PC-9 (cell line): ENCODE data around the gene ELOA. TPM values are rescaled to one million over a fixed set of nuclear protein-coding genes. Genes with fewer than 3 reads are reported as not detected.

ENCODE experiments used
- BruUV-seq: library from RNA; stranded (reverse); fragments of 400-500 nt; replicated peaks from 2 replicates; lab custom pipeline; 2021; lab: Mats Ljungman, UMichigan
- CTCF ChIA-PET: fragments of 300-600 bp; sonication (Branson Sonifier 250); formaldehyde crosslinking; loops from one replicate; lab custom pipeline; 2022; ENCODE audit warnings: antibody characterized with exemption; lab: Charles Lee
- POLR2A ChIA-PET: fragments of 300-600 bp; sonication (Branson Sonifier 250); formaldehyde crosslinking; loops from one replicate; lab custom pipeline; 2022; ENCODE audit warnings: antibody characterized with exemption; ENCODE audit not compliant: unreplicated experiment; lab: Charles Lee
- DNase-seq, 2 experiments: peaks; one replicate each; pipeline versions ENCODE4 v3.0.0 to v3.0.0-alpha.2; 2015 to 2022; ENCODE audit warnings: mixed read lengths in 1 of 2
- H2AFZ ChIP-seq: fragments of 200-600 bp; sonication (generic); 2 replicates; pipeline ENCODE4 v1.8.1; 2017; ENCODE audit warnings: antibody characterized with exemption
- H3F3A ChIP-seq: fragments of 200-600 bp; sonication (generic); 2 replicates; pipeline ENCODE4 v1.8.1; 2017; ENCODE audit warnings: antibody characterized with exemption, mild to moderate bottlenecking, low read depth; ENCODE audit not compliant: insufficient read depth
- H3K27ac ChIP-seq: fragments of 200-600 bp; sonication (generic); 2 replicates; pipeline ENCODE4 v1.6.1; 2016; ENCODE audit warnings: mixed run types
- H3K27me3 ChIP-seq: fragments of 200-600 bp; sonication (generic); 2 replicates; pipeline ENCODE4 v1.6.1; 2016; ENCODE audit warnings: low read depth, mixed run types; ENCODE audit not compliant: insufficient read depth
- H3K36me3 ChIP-seq: fragments of 200-600 bp; sonication (generic); 2 replicates; pipeline ENCODE4 v1.6.1; 2016; ENCODE audit warnings: low read depth, mixed run types
- H3K4me1 ChIP-seq: fragments of 200-600 bp; sonication (generic); replicated peaks from 2 replicates; pipeline ENCODE4 v1.6.1; 2016; ENCODE audit warnings: mixed run types; ENCODE audit not compliant: insufficient read depth
- H3K4me2 ChIP-seq: fragments of 200-600 bp; sonication (generic); 2 replicates; pipeline ENCODE4 v1.6.1; 2017; ENCODE audit warnings: mixed run types
- H3K4me3 ChIP-seq: fragments of 200-600 bp; sonication (generic); 2 replicates; pipeline ENCODE4 v1.6.1; 2016; ENCODE audit warnings: mixed run types
- H3K79me2 ChIP-seq: fragments of 200-600 bp; sonication (generic); 2 replicates; pipeline ENCODE4 v1.6.1; 2017; ENCODE audit warnings: low read depth, mixed run types
- H3K9me2 ChIP-seq: fragments of 200-600 bp; sonication (generic); 2 replicates; pipeline ENCODE4 v1.8.1; 2017; ENCODE audit warnings: mild to moderate bottlenecking; ENCODE audit not compliant: insufficient read depth
- H3K9me3 ChIP-seq: fragments of 200-600 bp; sonication (generic); 2 replicates; pipeline ENCODE4 v1.8.1; 2016; ENCODE audit warnings: low read depth; ENCODE audit not compliant: insufficient read depth
- H4K20me1 ChIP-seq: fragments of 200-600 bp; sonication (generic); 2 replicates; pipeline ENCODE4 v1.8.1; 2017; ENCODE audit not compliant: insufficient read depth
- EZH2 ChIP-seq: fragments of 200-600 bp; sonication (generic); IDR thresholded peaks from 2 replicates; pipeline ENCODE4 v1.8.0; 2017; ENCODE audit warnings: antibody characterized with exemption, low read depth
- intact Hi-C: fragments of 100-400 bp; cut with micrococcal nuclease; formaldehyde crosslinking; loops from one replicate; pipeline ENCODE4 v1.10.0; 2022; ENCODE audit not compliant: unreplicated experiment
- total RNA-seq: library from RNA; stranded (reverse); gene quantifications from 2 replicates; pipeline ENCODE4 v1.2.3, GENCODE V29; 2021
- TF ChIP-seq, protein P1 (sequence below): fragments of 200-600 bp; sonication (generic); conservative IDR thresholded peaks from 2 replicates; pipeline ENCODE4 v1.6.1; 2017; ENCODE audit warnings: mixed run types, antibody characterized with exemption, mild to moderate bottlenecking, moderate library complexity

ELOA gene
- total RNA-seq, 1 experiment from 2014 or later, result 26.2 TPM

DNA sequence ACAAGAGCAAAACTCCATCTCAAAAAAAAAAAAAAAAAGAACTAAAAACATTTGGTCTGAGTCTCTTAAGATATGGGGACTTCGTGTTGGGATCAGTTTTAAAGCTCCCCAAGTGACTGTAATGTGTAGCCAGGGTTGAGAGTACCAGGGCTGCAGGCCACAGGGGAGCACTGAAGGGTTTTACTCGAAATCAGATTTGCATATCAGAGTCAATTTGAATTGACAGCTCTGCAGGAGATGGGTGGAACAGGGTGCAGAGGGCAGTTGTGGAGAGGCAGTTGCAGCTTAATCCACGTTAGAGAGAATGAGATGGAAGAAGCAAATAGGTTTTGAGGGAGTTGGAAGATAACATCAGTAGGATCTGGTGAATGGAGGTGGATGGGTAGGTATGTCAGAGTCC, 20.6 kb upstream of the ELOA start:
- POLR2A ChIA-PET, result no interaction called here
- Histone ChIP-seq H4K20me1 (no peaks in the 10 kb centered on the region), H3K4me2 (no peak overlapping the region), H3F3A (no peaks in the 10 kb centered on the region), H3K9me2 (no peaks in the 10 kb centered on the region), H3K9me3 (no peaks in the 10 kb centered on the region), H3K36me3 (no peaks in the 10 kb centered on the region), H3K79me2 (peaks cover 7% of the 10 kb centered on the region), H3K27ac (no peak overlapping the region), H3K4me3 (no peak overlapping the region), H3K4me1 (no peaks in the 10 kb centered on the region), H2AFZ (no peak overlapping the region), H3K27me3 (no peaks in the 10 kb centered on the region)
- intact Hi-C loops, result no loop called here
- TF ChIP-seq EZH2, result no peak
- TF ChIP-seq, protein P1, sequence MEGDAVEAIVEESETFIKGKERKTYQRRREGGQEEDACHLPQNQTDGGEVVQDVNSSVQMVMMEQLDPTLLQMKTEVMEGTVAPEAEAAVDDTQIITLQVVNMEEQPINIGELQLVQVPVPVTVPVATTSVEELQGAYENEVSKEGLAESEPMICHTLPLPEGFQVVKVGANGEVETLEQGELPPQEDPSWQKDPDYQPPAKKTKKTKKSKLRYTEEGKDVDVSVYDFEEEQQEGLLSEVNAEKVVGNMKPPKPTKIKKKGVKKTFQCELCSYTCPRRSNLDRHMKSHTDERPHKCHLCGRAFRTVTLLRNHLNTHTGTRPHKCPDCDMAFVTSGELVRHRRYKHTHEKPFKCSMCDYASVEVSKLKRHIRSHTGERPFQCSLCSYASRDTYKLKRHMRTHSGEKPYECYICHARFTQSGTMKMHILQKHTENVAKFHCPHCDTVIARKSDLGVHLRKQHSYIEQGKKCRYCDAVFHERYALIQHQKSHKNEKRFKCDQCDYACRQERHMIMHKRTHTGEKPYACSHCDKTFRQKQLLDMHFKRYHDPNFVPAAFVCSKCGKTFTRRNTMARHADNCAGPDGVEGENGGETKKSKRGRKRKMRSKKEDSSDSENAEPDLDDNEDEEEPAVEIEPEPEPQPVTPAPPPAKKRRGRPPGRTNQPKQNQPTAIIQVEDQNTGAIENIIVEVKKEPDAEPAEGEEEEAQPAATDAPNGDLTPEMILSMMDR, result no peak
- DNase-seq, result no peak
- BruUV-seq, result no TSS peak
- CTCF ChIA-PET, result interaction anchor here (0.6 kb wide), 1 partner anchor 185 kb away, joined by 3 read pairs; no protein-coding TSS in a partner anchor

DNA sequence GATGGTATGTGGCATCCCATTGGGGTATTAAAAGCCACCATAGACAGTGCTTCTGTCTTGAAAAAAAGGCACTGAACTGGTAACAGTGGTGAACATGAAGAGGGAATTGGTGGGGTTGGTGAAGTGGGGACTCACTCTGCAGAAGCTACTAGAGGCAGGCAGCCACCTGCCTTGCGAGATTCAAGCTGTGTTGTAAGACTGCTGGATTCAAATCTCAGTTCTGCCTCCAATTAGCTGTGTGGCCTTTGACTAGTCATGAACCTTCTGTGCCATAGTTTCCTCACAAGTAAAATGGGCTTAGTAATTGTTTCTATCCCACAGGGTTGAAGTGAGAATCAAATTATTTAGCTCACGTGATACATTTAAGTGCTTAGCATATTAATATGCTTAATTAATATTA, 16.6 kb upstream of the ELOA start:
- Histone ChIP-seq H3K9me3 (no peaks in the 10 kb centered on the region), H3K36me3 (no peaks in the 10 kb centered on the region), H3K27me3 (no peaks in the 10 kb centered on the region), H2AFZ (no peak overlapping the region), H3K27ac (no peak overlapping the region), H3K4me3 (no peak overlapping the region), H3K79me2 (no peaks in the 10 kb centered on the region), H3K9me2 (no peaks in the 10 kb centered on the region), H3K4me2 (no peak overlapping the region), H4K20me1 (no peaks in the 10 kb centered on the region), H3K4me1 (no peaks in the 10 kb centered on the region), H3F3A (no peaks in the 10 kb centered on the region)
- no peak for DNase-seq
- CTCF ChIA-PET, result interaction anchor here (0.5 kb wide), 1 partner anchor 219 kb away, joined by 8 read pairs; no protein-coding TSS in a partner anchor
- POLR2A ChIA-PET, result no interaction called here
- intact Hi-C loops, result no loop called here
- no peak for TF ChIP-seq EZH2
- BruUV-seq, result no TSS peak

DNA sequence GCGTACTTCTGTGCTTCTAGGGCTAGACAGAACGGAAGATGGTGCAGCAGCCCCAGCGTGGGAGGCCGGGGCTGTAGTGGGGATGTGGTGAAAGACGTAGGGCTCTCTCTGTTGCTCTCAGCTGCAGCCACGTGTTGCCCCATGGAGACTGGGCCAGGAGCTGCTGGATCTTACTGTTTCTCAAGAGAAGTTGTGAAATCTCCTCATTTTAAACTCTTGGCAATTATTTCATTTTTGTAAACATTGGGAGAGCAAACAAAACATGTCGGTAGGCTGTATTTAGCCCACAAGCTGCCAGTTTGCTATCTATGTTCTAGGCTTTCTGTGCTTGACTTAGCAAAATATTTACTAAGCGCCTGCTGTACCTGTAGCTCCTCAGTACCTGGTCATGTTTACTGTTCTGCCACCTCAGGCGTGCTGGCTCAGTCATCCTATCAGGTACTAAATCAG, 15.9 kb upstream of the ELOA start:
- Histone ChIP-seq H4K20me1 (no peaks in the 10 kb centered on the region), H3K4me2 (no peak overlapping the region), H3K4me3 (no peak overlapping the region), H3K36me3 (no peaks in the 10 kb centered on the region), H3K9me3 (no peaks in the 10 kb centered on the region), H2AFZ (no peak overlapping the region), H3K4me1 (no peaks in the 10 kb centered on the region), H3K27ac (no peak overlapping the region), H3K9me2 (no peaks in the 10 kb centered on the region), H3K79me2 (no peaks in the 10 kb centered on the region), H3F3A (no peaks in the 10 kb centered on the region), H3K27me3 (no peaks in the 10 kb centered on the region)
- TF ChIP-seq, protein P1, result no peak
- TF ChIP-seq EZH2, result no peak
- BruUV-seq, result no TSS peak
- intact Hi-C loops, result no loop called here
- CTCF ChIA-PET, result no interaction called here
- DNase-seq, result no peak
- POLR2A ChIA-PET, result no interaction called here
